ENCODE data around the gene POU6F2. TPM values are rescaled to one million over a fixed set of nuclear protein-coding genes. Genes with fewer than 3 reads are reported as not detected.
A peak's percentile ranks its signal among the peaks of the same experiment; 100 is the strongest.

Gene POU6F2
- total RNA-seq, 2 donors from 2014 or later: 5.2 to 6.3 TPM

- H3K4me3 ChIP-seq: no peak overlapping the region
- ATAC-seq: peak; percentile 36
These were observed 152.6 kb downstream of the POU6F2 start for GRCh38 chr7:39130274-39130673.

GRCh38 chr7:39130857-39131526 is 153.3 kb downstream of the POU6F2 start:
- Histone ChIP-seq H3K9me3 (no peaks in the 10 kb centered on the region), H3K4me1 (peaks cover 12% of the 10 kb centered on the region), H3K27me3 (no peaks in the 10 kb centered on the region), H3K27ac (peak overlapping the region; percentile 1 to 77 (median 59)), H3K4me3 (peak overlapping the region in 1 of 2 donors; percentile 1), H3K36me3 (replicated peaks in 1 of 2; ENCODE audit: insufficient read depth in 1 of 2, low read depth in 2 of 2) (no peaks in the 10 kb centered on the region)
- DNase-seq (peak; percentile 26 to 51 (median 41)), ATAC-seq (peak; percentile 81)
- 13 to 16% methylated on average over 26 of the region's 26 CpGs for WGBS, 2 donors
- peak in 2 of 7 experiments; percentile 6 to 15 for TF ChIP-seq CTCF (IDR thresholded peaks at IDR 0.05)
- TF ChIP-seq POLR2A (IDR thresholded peaks at IDR 0.05): peak in 2 of 3 donors; percentile 34 to 39
- intact Hi-C loops (cut with DNase I): no loop called here

More at GRCh38 chr7:39130274-39130673, 152.6 kb downstream of the POU6F2 start:
- no peak for DNase-seq
- WGBS, 2 donors: 56 to 62% methylated on average over 3 of the region's 3 CpGs
- Histone ChIP-seq H3K27ac (peak overlapping the region in 2 of 4 donors; percentile 51 to 67), H3K9me3 (no peaks in the 10 kb centered on the region), H3K27me3 (no peaks in the 10 kb centered on the region), H3K36me3 (replicated peaks in 1 of 2; ENCODE audit: insufficient read depth in 1 of 2, low read depth in 2 of 2) (no peaks in the 10 kb centered on the region), H3K4me1 (peaks cover 12% of the 10 kb centered on the region)
- intact Hi-C loops (cut with DNase I): no loop called here
- TF ChIP-seq CTCF (IDR thresholded peaks at IDR 0.05) (no peak), POLR2A (IDR thresholded peaks at IDR 0.05) (no peak)

GRCh38 chr7:39132306-39132705 is 154.6 kb downstream of the POU6F2 start:
- ATAC-seq: no peak
- Histone ChIP-seq H3K36me3 (replicated peaks in 1 of 2; ENCODE audit: insufficient read depth in 1 of 2, low read depth in 2 of 2) (no peaks in the 10 kb centered on the region), H3K9me3 (no peaks in the 10 kb centered on the region), H3K4me1 (peaks cover 12% of the 10 kb centered on the region), H3K4me3 (no peak overlapping the region), H3K27ac (no peak overlapping the region), H3K27me3 (no peaks in the 10 kb centered on the region)
- TF ChIP-seq POLR2A (IDR thresholded peaks at IDR 0.05) (no peak), CTCF (IDR thresholded peaks at IDR 0.05) (no peak)
- intact Hi-C loops (cut with DNase I): no loop called here
- WGBS, 2 donors: 69 to 73% methylated on average over 5 of the region's 5 CpGs
- no peak for DNase-seq

GRCh38 chr7:39133088-39133487 is 155.4 kb downstream of the POU6F2 start:
- TF ChIP-seq POLR2A (IDR thresholded peaks at IDR 0.05): no peak
- DNase-seq: no peak
- no peak for ATAC-seq
- Histone ChIP-seq H3K4me1 (peaks cover 12% of the 10 kb centered on the region), H3K4me3 (no peak overlapping the region), H3K9me3 (no peaks in the 10 kb centered on the region), H3K27me3 (no peaks in the 10 kb centered on the region), H3K27ac (no peak overlapping the region), H3K36me3 (replicated peaks in 1 of 2; ENCODE audit: insufficient read depth in 1 of 2, low read depth in 2 of 2) (no peaks in the 10 kb centered on the region)
- intact Hi-C loops (cut with DNase I): no loop called here
- WGBS, 2 donors: 88 to 91% methylated on average over 4 of the region's 4 CpGs

GRCh38 chr7:39137480-39137879 is 159.8 kb downstream of the POU6F2 start:
- H3K9me3 ChIP-seq: no peaks in the 10 kb centered on the region
- H3K4me3 ChIP-seq: no peak overlapping the region
- TF ChIP-seq POLR2A (IDR thresholded peaks at IDR 0.05): no peak
- no peak for TF ChIP-seq CTCF (IDR thresholded peaks at IDR 0.05)
- DNase-seq: no peak
- intact Hi-C loops (cut with DNase I): no loop called here
- no peaks in the 10 kb centered on the region for H3K36me3 ChIP-seq (replicated peaks in 1 of 2; ENCODE audit: insufficient read depth in 1 of 2, low read depth in 2 of 2)
- ATAC-seq: no peak
- no peaks in the 10 kb centered on the region for H3K27me3 ChIP-seq
- WGBS, 2 donors: 70 to 77% methylated on average over 1 of the region's 1 CpG
- no peak overlapping the region for H3K27ac ChIP-seq
- H3K4me1 ChIP-seq: no peaks in the 10 kb centered on the region

All from body of pancreas (tissue), 4 donors.